CD14-positive monocyte (primary cell): ENCODE data around the gene PANX1. TPM values are rescaled to one million over a fixed set of nuclear protein-coding genes. Genes with fewer than 3 reads are reported as not detected.

ENCODE experiments used
- DNase-seq, 3 donors: peaks; one replicate each; pipeline ENCODE4 v3.0.0-alpha.2; 2011 to 2022
- H2AFZ ChIP-seq: 2 replicates; pipeline ENCODE4 v1.6.0; 2012; ENCODE audit warnings: mild to moderate bottlenecking, low read depth, low read length, inconsistent platforms; ENCODE audit not compliant: insufficient read depth, poor library complexity, severe bottlenecking
- H3K27ac ChIP-seq, 2 donors: 1 replicate in 1 of 2; 2 replicates in 1 of 2; pipeline ENCODE4 v1.5.1; 2012 to 2013; ENCODE audit warnings: low read length in 2 of 2, control low read depth in 1 of 2, inconsistent platforms in 1 of 2, low read depth in 1 of 2, mild to moderate bottlenecking in 1 of 2
- H3K27me3 ChIP-seq, 2 donors: one replicate each; pipeline versions ENCODE4 v1.6.0 to v1.6.1; 2011 to 2013; ENCODE audit warnings: low read length in 2 of 2; ENCODE audit not compliant: control insufficient read depth in 2 of 2, insufficient read depth in 2 of 2
- H3K36me3 ChIP-seq, 2 donors: replicated peaks in 1 of 2; 1 replicate in 1 of 2; 2 replicates in 1 of 2; pipeline versions ENCODE4 v1.5.1 to v1.6.1; 2012 to 2013; ENCODE audit warnings: low read length in 2 of 2, control low read depth in 1 of 2, inconsistent platforms in 1 of 2, mild to moderate bottlenecking in 1 of 2; ENCODE audit not compliant: insufficient read depth in 2 of 2, control insufficient read depth in 1 of 2
- H3K4me1 ChIP-seq, 2 donors: 1 replicate in 1 of 2; 2 replicates in 1 of 2; pipeline versions ENCODE4 v1.5.1 to v1.6.1; 2012 to 2013; ENCODE audit warnings: low read length in 2 of 2, control low read depth in 1 of 2, inconsistent platforms in 1 of 2, mild to moderate bottlenecking in 1 of 2, moderate library complexity in 1 of 2; ENCODE audit not compliant: insufficient read depth in 2 of 2, control insufficient read depth in 1 of 2
- H3K4me2 ChIP-seq: replicated peaks from 2 replicates; pipeline ENCODE3; 2012; ENCODE audit warnings: low read length, moderate library complexity, mild to moderate bottlenecking; ENCODE audit not compliant: poor library complexity, severe bottlenecking; ENCODE audit errors: extremely low read depth
- H3K4me3 ChIP-seq, 3 experiments: fragments of 200-600 bp in 1 of 3; sonication (generic) in 1 of 3; replicated peaks in 1 of 3; 1 replicate in 2 of 3; 2 replicates in 1 of 3; pipeline ENCODE4 v1.5.1; 2011 to 2013; ENCODE audit warnings: low read length in 3 of 3, mild to moderate bottlenecking in 3 of 3, control low read depth in 2 of 3, low read depth in 2 of 3, inconsistent platforms in 1 of 3, moderate library complexity in 1 of 3
- H3K79me2 ChIP-seq: 2 replicates; pipeline ENCODE4 v1.6.0; 2012; ENCODE audit warnings: mild to moderate bottlenecking, control low read depth, inconsistent platforms, low read length, moderate library complexity; ENCODE audit not compliant: insufficient read depth
- H3K9ac ChIP-seq: 2 replicates; pipeline ENCODE4 v1.6.0; 2017; ENCODE audit warnings: low read length, mild to moderate bottlenecking; ENCODE audit not compliant: insufficient read depth, poor library complexity, severe bottlenecking
- H3K9me3 ChIP-seq, 2 donors: replicated peaks in 1 of 2; 1 replicate in 1 of 2; 2 replicates in 1 of 2; pipeline versions ENCODE4 v1.5.1 to v1.6.1; 2012 to 2013; ENCODE audit warnings: low read length in 2 of 2, control low read depth in 1 of 2; ENCODE audit not compliant: control insufficient read depth in 1 of 2, insufficient read depth in 1 of 2
- H4K20me1 ChIP-seq: 2 replicates; pipeline ENCODE4 v1.6.0; 2012; ENCODE audit warnings: mild to moderate bottlenecking, low read length, control low read depth, moderate library complexity; ENCODE audit not compliant: insufficient read depth
- H3K27ac Mint-ChIP-seq, 7 donors: one replicate each; pipeline ENCODE4 v1.8.0; 2020; ENCODE audit warnings: mild to moderate bottlenecking in 7 of 7, mixed read lengths in 7 of 7, moderate library complexity in 6 of 7, inconsistent platforms in 2 of 7
- H3K27me3 Mint-ChIP-seq, 3 donors: one replicate each; pipeline ENCODE4 v1.8.0; 2021 to 2022; ENCODE audit warnings: low read depth in 3 of 3, mild to moderate bottlenecking in 3 of 3, mixed read lengths in 3 of 3, moderate library complexity in 3 of 3, inconsistent platforms in 1 of 3
- H3K36me3 Mint-ChIP-seq, 2 donors: one replicate each; pipeline ENCODE4 v1.8.0; 2020; ENCODE audit warnings: mixed read lengths in 2 of 2, inconsistent platforms in 1 of 2, mild to moderate bottlenecking in 1 of 2
- H3K4me1 Mint-ChIP-seq: one replicate; pipeline ENCODE4 v1.8.0; 2020; ENCODE audit warnings: mild to moderate bottlenecking, mixed read lengths
- H3K4me3 Mint-ChIP-seq, 2 donors: one replicate each; pipeline ENCODE4 v1.8.0; 2020; ENCODE audit warnings: mild to moderate bottlenecking in 2 of 2, mixed read lengths in 2 of 2, moderate library complexity in 1 of 2
- H3K9me3 Mint-ChIP-seq, 7 donors: one replicate each; pipeline ENCODE4 v1.8.0; 2020 to 2022; ENCODE audit warnings: mixed read lengths in 7 of 7, mild to moderate bottlenecking in 6 of 7, moderate library complexity in 6 of 7, inconsistent platforms in 2 of 7
- CTCF ChIP-seq: fragments of 200-600 bp; IDR thresholded peaks from one replicate; pipeline ENCODE4 v1.8.0; 2022; ENCODE audit warnings: antibody characterized with exemption, mild to moderate bottlenecking
- WGBS: methylation state at CpG from one replicate; pipeline ENCODE4 v1.1.5; 2013; ENCODE audit warnings: missing lambda C conversion rate; ENCODE audit not compliant: insufficient coverage; 5-methylcytosine and 5-hydroxymethylcytosine counted together
- intact Hi-C, 2 donors: fragments of 100-400 bp; cut with micrococcal nuclease; formaldehyde crosslinking; loops; one replicate each; pipeline versions ENCODE4 v1.15.0 to v1.15.1; 2023
- polyA plus RNA-seq, 3 donors: library from polyadenylated mRNA; depleted of rRNA in 1 of 3; unstranded in 2 of 3; stranded (reverse) in 1 of 3; fragments of 300-500 nt in 2 of 3; fragments of >200 nt in 1 of 3; fragmentation: Illumina TruSeq in 2 of 3; gene quantifications; 1 replicate in 2 of 3; 2 replicates in 1 of 3; pipeline ENCODE4 v1.2.3, GENCODE V29; 2012 to 2021

Gene PANX1
- polyA plus RNA-seq, 3 donors = 6.9 to 15.7 (median 12.7) TPM

GRCh38 chr11:94224078-94224477, 95.4 kb downstream of the PANX1 start:
- no peak overlapping the region for H3K4me3 Mint-ChIP-seq
- no peaks in the 10 kb centered on the region for H3K36me3 Mint-ChIP-seq
- no peak for TF ChIP-seq CTCF
- Histone ChIP-seq H3K79me2 (no peaks in the 10 kb centered on the region), H3K4me1 (no peaks in the 10 kb centered on the region), H2AFZ (no peak overlapping the region), H3K36me3 (no peaks in the 10 kb centered on the region), H4K20me1 (no peaks in the 10 kb centered on the region), H3K9me3 (peaks cover 19 to 22% of the 10 kb centered on the region in 2 donors), H3K9ac (no peak overlapping the region), H3K27me3 (no peaks in the 10 kb centered on the region), H3K4me3 (no peak overlapping the region), H3K27ac (no peak overlapping the region), H3K4me2 (no peak overlapping the region)
- no peaks in the 10 kb centered on the region for H3K4me1 Mint-ChIP-seq
- H3K27ac Mint-ChIP-seq = no peak overlapping the region
- H3K27me3 Mint-ChIP-seq = peaks cover 0 to 3% (median 0%) of the 10 kb centered on the region in 3 donors
- H3K9me3 Mint-ChIP-seq = peaks cover 11 to 25% (median 19%) of the 10 kb centered on the region in 7 donors
- intact Hi-C loops = no loop called here
- DNase-seq = no peak
- no CpG with 5 or more reads among the region's 3 CpGs for WGBS

Other genes with a start within 250 kb of the PANX1 start
- not detected for gene HEPHL1, start 107.5 kb upstream of the PANX1 start, polyA plus RNA-seq
- not detected for gene IZUMO1R, start 175.7 kb downstream of the PANX1 start, polyA plus RNA-seq